Mucosa of descending colon (tissue), 3 donors: ENCODE measurements around the gene TAPT1. TPM values are rescaled to one million over a fixed set of nuclear protein-coding genes. Genes with fewer than 3 reads are reported as not detected.

Source experiments
- ATAC-seq: fragments of 200-7000 bp; cut with Tn5 transposase; one replicate; pipeline ENCODE4 v1.9.1; 2020; ENCODE audit warnings: mild to moderate bottlenecking, moderate library complexity
- DNase-seq, 3 donors: peaks; one replicate each; pipeline ENCODE4 v3.0.0-alpha.2; 2020
- H3K36me3 ChIP-seq: fragments of 200-600 bp; one replicate; pipeline ENCODE4 v1.8.0; 2021; ENCODE audit warnings: low read depth, mild to moderate bottlenecking
- H3K4me1 ChIP-seq: fragments of 200-600 bp; one replicate; pipeline ENCODE4 v1.8.0; 2021; ENCODE audit warnings: low read depth, mild to moderate bottlenecking
- H3K4me3 ChIP-seq: fragments of 200-600 bp; one replicate; pipeline ENCODE4 v1.8.0; 2021; ENCODE audit warnings: mild to moderate bottlenecking
- H3K9me3 ChIP-seq: fragments of 200-600 bp; one replicate; pipeline ENCODE4 v1.8.0; 2021; ENCODE audit warnings: mild to moderate bottlenecking
- CTCF ChIP-seq: fragments of 200-600 bp; IDR thresholded peaks from one replicate; pipeline ENCODE4 v1.8.0; 2022; ENCODE audit warnings: antibody characterized with exemption, mild to moderate bottlenecking
- intact Hi-C, 2 donors: fragments of 100-400 bp; cut with DNase I in 1 of 2; cut with micrococcal nuclease in 1 of 2; formaldehyde crosslinking; loops; one replicate each; pipeline versions ENCODE4 v1.11.0 to v1.11.1; 2022; cut with DNase I, micrococcal nuclease
- total RNA-seq, 3 donors: library from RNA; stranded (reverse); fragmentation: NEBNext Ultra II Directional in 2 of 3; extraction: Animal tissue kit (Norgen Biotek cat#: 25700) in 2 of 3; gene quantifications; one replicate each; pipeline versions ENCODE4 v1.2.1 to v1.2.4, GENCODE V29; 2021 to 2023
- donor health status: DM: no; HTN: no; CAD: no; lungs with moderate emphysema.
- donor health status: DM: no; HTN: no; CAD: no.
- donor health status: DM: no; HTN: yes; CAD: no.

TAPT1 gene
- total RNA-seq, 3 donors from 2014 or later, result 38.2 to 62.6 (median 38.8) TPM

GRCh38 chr4:16125571-16126445 is 100.5 kb downstream of the TAPT1 start:
- Histone ChIP-seq H3K4me3 (no peak overlapping the region), H3K36me3 (no peaks in the 10 kb centered on the region), H3K9me3 (no peaks in the 10 kb centered on the region), H3K4me1 (peaks cover 5% of the 10 kb centered on the region)
- DNase-seq (no peak), ATAC-seq (peak; percentile 23)
- intact Hi-C loops, result no loop called here
- TF ChIP-seq CTCF, result no peak

- H3K9me3 ChIP-seq, result no peaks in the 10 kb centered on the region
- DNase-seq, result no peak
- peaks cover 5% of the 10 kb centered on the region for H3K4me1 ChIP-seq
- no peaks in the 10 kb centered on the region for H3K36me3 ChIP-seq
- ATAC-seq, result no peak
- no peak for TF ChIP-seq CTCF
- H3K4me3 ChIP-seq, result no peak overlapping the region
- intact Hi-C loops, result no loop called here
These were observed 102.0 kb downstream of the TAPT1 start for GRCh38 chr4:16124232-16124631.

- peaks cover 5% of the 10 kb centered on the region for H3K4me1 ChIP-seq
- ATAC-seq (peak; percentile 84), DNase-seq (no peak)
- H3K9me3 ChIP-seq, result no peaks in the 10 kb centered on the region
- no peak overlapping the region for H3K4me3 ChIP-seq
- H3K36me3 ChIP-seq, result no peaks in the 10 kb centered on the region
- TF ChIP-seq CTCF, result no peak
- intact Hi-C loops, result no loop called here
These were observed 102.8 kb downstream of the TAPT1 start for GRCh38 chr4:16123356-16124084.

DNA sequence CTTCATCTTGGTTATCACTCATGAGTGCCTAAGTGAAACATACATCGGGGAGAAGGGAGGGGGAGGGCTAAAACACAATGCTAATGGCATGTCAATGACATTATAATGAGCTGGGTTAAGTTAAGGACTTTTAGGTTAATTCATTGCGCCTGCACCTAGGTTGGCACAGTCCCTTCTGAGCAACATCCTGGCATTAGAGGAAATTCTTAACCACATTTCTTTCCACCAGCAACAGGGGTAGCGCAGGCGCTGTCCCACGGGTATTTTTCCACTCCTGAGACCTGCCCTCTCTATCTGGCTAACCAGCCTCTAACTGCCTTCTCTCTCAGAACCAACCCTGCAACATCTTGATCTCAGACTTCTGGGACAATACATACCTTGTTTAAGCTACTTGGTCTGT is 103.5 kb downstream of the TAPT1 start:
- intact Hi-C loops, result no loop called here
- Histone ChIP-seq H3K4me3 (no peak overlapping the region), H3K4me1 (peaks cover 5% of the 10 kb centered on the region), H3K36me3 (no peaks in the 10 kb centered on the region), H3K9me3 (no peaks in the 10 kb centered on the region)
- DNase-seq (no peak), ATAC-seq (no peak)
- no peak for TF ChIP-seq CTCF

- Histone ChIP-seq H3K4me3 (no peak overlapping the region), H3K9me3 (no peaks in the 10 kb centered on the region), H3K4me1 (peaks cover 5% of the 10 kb centered on the region), H3K36me3 (no peaks in the 10 kb centered on the region)
- no peak for TF ChIP-seq CTCF
- intact Hi-C loops, result no loop called here
- ATAC-seq (no peak), DNase-seq (no peak)
These were observed 104.0 kb downstream of the TAPT1 start for GRCh38 chr4:16122308-16122711.
